Posterior vena cava (tissue), 2 donors: ENCODE measurements around the gene BCL2L13. TPM values are rescaled to one million over a fixed set of nuclear protein-coding genes. Genes with fewer than 3 reads are reported as not detected.
"Not testable (repeated sequence)": the region's sequence is repeated elsewhere in the genome, so short reads cannot be mapped to it uniquely, and the experiment has no call there.

Experiments
- DNase-seq: peaks from one replicate; pipeline ENCODE4 v3.0.0-alpha.2; 2020; ENCODE audit warnings: low spot score
- intact Hi-C, 2 donors: fragments of 100-400 bp; cut with DNase I; formaldehyde crosslinking; loops; one replicate each; pipeline versions ENCODE4 v1.14.1 to v1.14.2; 2022 to 2023
- total RNA-seq, 2 donors: library from RNA; stranded (reverse); fragmentation: NEBNext Ultra II Directional; extraction: Animal tissue kit (Norgen Biotek cat#: 25700); gene quantifications; one replicate each; pipeline ENCODE4 v1.2.1, GENCODE V29; 2021
- donor health status: DM: yes; HTN: yes; CAD: no.
- donor health status: DM: yes; HTN: yes; CAD: no.

Gene BCL2L13
- total RNA-seq, 2 donors from 2014 or later: 28.9 to 34.7 TPM

- intact Hi-C loops: no loop called here
- DNase-seq: no peak
Observed at GRCh38 chr22:17674152-17674551, 35.6 kb downstream of the BCL2L13 start.

- intact Hi-C loops: no loop called here
- no peak for DNase-seq
Observed at GRCh38 chr22:17675584-17675983, 37.0 kb downstream of the BCL2L13 start.

GRCh38 chr22:17678817-17679385, 40.3 kb downstream of the BCL2L13 start:
- intact Hi-C loops: no loop called here
- no peak for DNase-seq

GRCh38 chr22:17684245-17684644, 45.7 kb downstream of the BCL2L13 start:
- DNase-seq: no peak
- intact Hi-C loops: loop anchor here in 1 of 2 donors (5.0 kb wide), 1 partner anchor 353 kb away; no protein-coding TSS in a partner anchor

- intact Hi-C loops: no loop called here
- no peak for DNase-seq
Observed at GRCh38 chr22:17692841-17693240, 54.3 kb downstream of the BCL2L13 start.

GRCh38 chr22:17694193-17694592, 55.6 kb downstream of the BCL2L13 start:
- no peak for DNase-seq
- intact Hi-C loops: no loop called here

GRCh38 chr22:17694752-17695151, 56.2 kb downstream of the BCL2L13 start:
- intact Hi-C loops: no loop called here
- no peak for DNase-seq

- intact Hi-C loops: no loop called here
- no peak for DNase-seq
Observed at GRCh38 chr22:17695986-17696385, 57.4 kb downstream of the BCL2L13 start.

GRCh38 chr22:17697196-17697595, 58.6 kb downstream of the BCL2L13 start:
- intact Hi-C loops, DNase-seq: not testable (repeated sequence)

- DNase-seq: not testable (repeated sequence)
Observed at GRCh38 chr22:17698276-17698675, 59.7 kb downstream of the BCL2L13 start.

GRCh38 chr22:17698948-17699347, 60.4 kb downstream of the BCL2L13 start:
- intact Hi-C loops: no loop called here
- DNase-seq: no peak

More at GRCh38 chr22:17698276-17698675, 59.7 kb downstream of the BCL2L13 start:
- intact Hi-C loops: not testable (repeated sequence)

GRCh38 chr22:17699696-17700340, 61.3 kb downstream of the BCL2L13 start:
- intact Hi-C loops: no loop called here
- DNase-seq: no peak

GRCh38 chr22:17700778-17701177, 62.2 kb downstream of the BCL2L13 start:
- intact Hi-C loops: no loop called here
- no peak for DNase-seq

- intact Hi-C loops: no loop called here
Observed at GRCh38 chr22:17703811-17704210, 65.3 kb downstream of the BCL2L13 start.

GRCh38 chr22:17705546-17705945, 67.0 kb downstream of the BCL2L13 start:
- DNase-seq: no peak
- intact Hi-C loops: no loop called here

More at GRCh38 chr22:17703811-17704210, 65.3 kb downstream of the BCL2L13 start:
- DNase-seq: no peak

- no peak for DNase-seq
- intact Hi-C loops: no loop called here
Observed at GRCh38 chr22:17705951-17706900, 67.7 kb downstream of the BCL2L13 start.

- no peak for DNase-seq
- intact Hi-C loops: no loop called here
Observed at GRCh38 chr22:17706947-17707346, 68.4 kb downstream of the BCL2L13 start.

- intact Hi-C loops: no loop called here
Observed at GRCh38 chr22:17707526-17707925, 69.0 kb downstream of the BCL2L13 start.

GRCh38 chr22:17710023-17710422, 71.5 kb downstream of the BCL2L13 start:
- no peak for DNase-seq
- intact Hi-C loops: no loop called here

More at GRCh38 chr22:17707526-17707925, 69.0 kb downstream of the BCL2L13 start:
- no peak for DNase-seq

- intact Hi-C loops: no loop called here
- DNase-seq: no peak
Observed at GRCh38 chr22:17712441-17712840, 73.9 kb downstream of the BCL2L13 start.
